PC-3 (cell line): ENCODE data around the gene FGF11. TPM values are rescaled to one million over a fixed set of nuclear protein-coding genes. Genes with fewer than 3 reads are reported as not detected.
A peak's percentile ranks its signal among the peaks of the same experiment; 100 is the strongest.

ENCODE experiments used
- ATAC-seq: fragments of 200-7000 bp; cut with Tn5 transposase; 2 replicates; pipeline ENCODE4 v1.9.1; 2020; ENCODE audit warnings: mild to moderate bottlenecking, moderate library complexity
- BruUV-seq: library from RNA; stranded (reverse); fragments of 400-500 nt; replicated peaks from 2 replicates; lab custom pipeline; 2021; lab: Mats Ljungman, UMichigan
- CTCF ChIA-PET: fragments of 300-600 bp; sonication (Branson Sonifier 250); formaldehyde crosslinking; loops from one replicate; lab custom pipeline; 2022; ENCODE audit warnings: antibody characterized with exemption; lab: Charles Lee
- POLR2A ChIA-PET: fragments of 300-600 bp; sonication (Branson Sonifier 250); formaldehyde crosslinking; loops from one replicate; lab custom pipeline; 2022; ENCODE audit warnings: antibody characterized with exemption; ENCODE audit not compliant: unreplicated experiment; lab: Charles Lee
- DNase-seq: peaks from one replicate; pipeline ENCODE4 v3.0.0-alpha.2; 2015
- H2AFZ ChIP-seq: fragments of 300-600 bp; sonication (generic); 2 replicates; pipeline ENCODE4 v1.6.0; 2016; ENCODE audit warnings: antibody characterized with exemption, low read length
- H3F3A ChIP-seq: fragments of 300-600 bp; sonication (generic); one replicate; pipeline ENCODE4 v1.6.0; 2017; ENCODE audit warnings: antibody characterized with exemption, low read length, control low read depth, mild to moderate bottlenecking; ENCODE audit not compliant: unreplicated experiment
- H3K27ac ChIP-seq: fragments of 300-600 bp; sonication (generic); 2 replicates; pipeline ENCODE4 v1.5.1; 2016; ENCODE audit warnings: mild to moderate bottlenecking, low read length
- H3K27me3 ChIP-seq: fragments of 300-600 bp; sonication (generic); 2 replicates; pipeline ENCODE4 v1.6.1; 2016; ENCODE audit warnings: low read length, mixed read lengths
- H3K36me3 ChIP-seq: fragments of 300-600 bp; sonication (generic); 2 replicates; pipeline ENCODE4 v1.6.1; 2016; ENCODE audit warnings: low read depth, mixed run types, low read length, mixed read lengths
- H3K4me1 ChIP-seq: fragments of 300-600 bp; sonication (generic); 2 replicates; pipeline ENCODE4 v1.5.1; 2016; ENCODE audit warnings: low read length; ENCODE audit not compliant: insufficient read depth
- H3K4me2 ChIP-seq: fragments of 300-600 bp; sonication (generic); 2 replicates; pipeline ENCODE4 v1.6.0; 2016; ENCODE audit warnings: low read length
- H3K4me3 ChIP-seq: fragments of 300-600 bp; sonication (generic); 2 replicates; pipeline ENCODE4 v1.5.1; 2016; ENCODE audit warnings: mild to moderate bottlenecking, low read length, mixed read lengths
- H3K79me2 ChIP-seq: fragments of 300-600 bp; sonication (generic); 2 replicates; pipeline ENCODE4 v1.6.1; 2017; ENCODE audit warnings: low read length, mixed read lengths
- H3K9ac ChIP-seq: fragments of 300-600 bp; sonication (generic); 2 replicates; pipeline ENCODE4 v1.6.0; 2016; ENCODE audit warnings: mild to moderate bottlenecking, low read length
- H3K9me2 ChIP-seq: fragments of 300-600 bp; sonication (generic); replicated peaks from 2 replicates; pipeline ENCODE4 v1.6.1; 2016; ENCODE audit warnings: mixed run types, low read length, mixed read lengths
- H3K9me3 ChIP-seq: fragments of 300-600 bp; sonication (generic); 2 replicates; pipeline ENCODE4 v1.6.1; 2016; ENCODE audit warnings: low read length, mixed read lengths
- H4K20me1 ChIP-seq: fragments of 300-600 bp; sonication (generic); 2 replicates; pipeline ENCODE4 v1.6.1; 2016; ENCODE audit warnings: low read length, mixed read lengths
- EZH2 ChIP-seq: fragments of 300-600 bp; sonication (generic); IDR thresholded peaks from one replicate; pipeline ENCODE4 v1.6.1; 2017; ENCODE audit warnings: antibody characterized with exemption, mild to moderate bottlenecking, low read length; ENCODE audit not compliant: unreplicated experiment
- EZH2phosphoT487 ChIP-seq: fragments of 300-600 bp; sonication (generic); IDR thresholded peaks from 2 replicates; pipeline ENCODE4 v1.6.1; 2018; ENCODE audit warnings: mild to moderate bottlenecking, antibody characterized with exemption, low read length, borderline replicate concordance
- intact Hi-C: fragments of 100-400 bp; cut with micrococcal nuclease; formaldehyde crosslinking; loops from 2 replicates; pipeline ENCODE4 v1.9.0; 2023
- total RNA-seq: library from RNA; depleted of rRNA; stranded (reverse); fragments of >200 nt; gene quantifications from 2 replicates; pipeline ENCODE4 v1.2.3, GENCODE V29; 2014
- TF ChIP-seq, protein P1 (sequence below): fragments of 300-600 bp; sonication (generic); conservative IDR thresholded peaks from 2 replicates; pipeline ENCODE4 v1.5.1; 2017; ENCODE audit warnings: antibody characterized with exemption, low read depth, mild to moderate bottlenecking, low read length

FGF11 gene
- total RNA-seq, 1 experiment from 2014 or later = 0.69 TPM

DNA sequence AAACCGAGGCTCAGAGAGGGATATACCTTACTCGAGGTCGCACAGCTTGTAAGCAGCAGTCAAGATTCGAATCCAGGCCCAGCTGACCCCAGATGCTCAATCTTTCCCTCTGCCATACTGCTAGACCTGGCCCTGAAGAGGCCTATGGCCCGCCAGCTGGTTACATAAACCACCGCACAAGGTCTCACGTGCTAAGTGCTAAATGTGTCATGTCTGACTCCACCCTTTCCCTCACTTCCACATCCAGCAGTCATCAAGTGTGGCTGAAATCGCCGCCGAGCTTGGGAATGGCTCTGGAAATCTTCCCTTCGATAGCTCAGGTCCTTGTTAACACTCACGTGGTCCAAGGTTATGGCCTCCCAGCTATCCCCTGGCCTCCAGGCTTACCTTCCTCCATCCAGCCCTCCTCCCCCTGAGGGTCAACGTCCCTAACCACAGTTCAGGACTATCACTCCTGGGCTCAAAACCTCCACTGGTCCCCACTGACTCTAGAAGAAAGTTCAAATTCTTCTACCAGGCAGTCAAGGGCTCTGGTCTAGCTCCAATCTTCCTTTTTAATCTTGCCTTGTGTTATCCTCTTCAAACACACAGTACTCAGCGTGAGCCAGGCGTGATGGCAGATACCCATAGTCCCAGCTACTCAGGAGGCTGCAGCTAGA is 36.6 kb downstream of the FGF11 start:
- Histone ChIP-seq H3K4me3 (no peak overlapping the region), H3K9me2 (no peaks in the 10 kb centered on the region), H3K27ac (peak overlapping the region; percentile 62), H3K4me2 (peak overlapping the region; percentile 91), H3K27me3 (no peaks in the 10 kb centered on the region), H2AFZ (no peak overlapping the region), H3K9ac (no peak overlapping the region), H3F3A (no peaks in the 10 kb centered on the region), H3K4me1 (peaks cover 33% of the 10 kb centered on the region), H3K36me3 (no peaks in the 10 kb centered on the region), H4K20me1 (no peaks in the 10 kb centered on the region), H3K79me2 (peaks cover 79% of the 10 kb centered on the region), H3K9me3 (no peaks in the 10 kb centered on the region)
- POLR2A ChIA-PET = no interaction called here
- DNase-seq = no peak
- TF ChIP-seq, protein P1, sequence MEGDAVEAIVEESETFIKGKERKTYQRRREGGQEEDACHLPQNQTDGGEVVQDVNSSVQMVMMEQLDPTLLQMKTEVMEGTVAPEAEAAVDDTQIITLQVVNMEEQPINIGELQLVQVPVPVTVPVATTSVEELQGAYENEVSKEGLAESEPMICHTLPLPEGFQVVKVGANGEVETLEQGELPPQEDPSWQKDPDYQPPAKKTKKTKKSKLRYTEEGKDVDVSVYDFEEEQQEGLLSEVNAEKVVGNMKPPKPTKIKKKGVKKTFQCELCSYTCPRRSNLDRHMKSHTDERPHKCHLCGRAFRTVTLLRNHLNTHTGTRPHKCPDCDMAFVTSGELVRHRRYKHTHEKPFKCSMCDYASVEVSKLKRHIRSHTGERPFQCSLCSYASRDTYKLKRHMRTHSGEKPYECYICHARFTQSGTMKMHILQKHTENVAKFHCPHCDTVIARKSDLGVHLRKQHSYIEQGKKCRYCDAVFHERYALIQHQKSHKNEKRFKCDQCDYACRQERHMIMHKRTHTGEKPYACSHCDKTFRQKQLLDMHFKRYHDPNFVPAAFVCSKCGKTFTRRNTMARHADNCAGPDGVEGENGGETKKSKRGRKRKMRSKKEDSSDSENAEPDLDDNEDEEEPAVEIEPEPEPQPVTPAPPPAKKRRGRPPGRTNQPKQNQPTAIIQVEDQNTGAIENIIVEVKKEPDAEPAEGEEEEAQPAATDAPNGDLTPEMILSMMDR = no peak
- TF ChIP-seq EZH2 (no peak), EZH2phosphoT487 (no peak)
- ATAC-seq = no peak
- intact Hi-C loops = no loop called here
- TSS peak; percentile 11 for BruUV-seq
- CTCF ChIA-PET = interaction anchor here (0.8 kb wide), 1 partner anchor 32 kb away, joined by 3 read pairs; no protein-coding TSS in a partner anchor

DNA sequence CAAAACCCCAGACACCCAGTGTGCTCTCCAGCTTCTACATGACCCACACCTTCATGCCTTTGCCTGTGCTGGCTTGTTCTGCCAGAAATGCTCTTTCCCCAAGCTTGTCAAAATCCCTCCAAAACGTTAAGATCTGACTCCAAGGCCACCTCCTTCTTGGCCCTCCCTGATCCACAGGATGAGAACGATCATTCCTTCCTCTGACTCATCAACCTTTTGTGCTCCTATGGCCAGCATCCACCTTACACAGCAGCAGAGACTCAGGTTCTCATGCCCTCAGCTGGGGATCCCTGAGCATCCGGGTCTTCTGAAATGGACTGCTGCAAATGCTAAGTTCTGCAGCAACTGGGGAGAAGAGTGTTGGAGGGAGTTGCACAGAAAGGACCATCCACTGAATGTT is 37.2 kb downstream of the FGF11 start:
- Histone ChIP-seq H3K27me3 (no peaks in the 10 kb centered on the region), H3K9ac (no peak overlapping the region), H3K9me3 (no peaks in the 10 kb centered on the region), H3K4me3 (no peak overlapping the region), H2AFZ (no peak overlapping the region), H3K4me2 (peak overlapping the region; percentile 91), H3K36me3 (no peaks in the 10 kb centered on the region), H3K9me2 (no peaks in the 10 kb centered on the region), H3K27ac (peak overlapping the region; percentile 62), H3K4me1 (peaks cover 33% of the 10 kb centered on the region), H3F3A (no peaks in the 10 kb centered on the region), H4K20me1 (no peaks in the 10 kb centered on the region), H3K79me2 (peaks cover 73% of the 10 kb centered on the region)
- ChIA-PET POLR2A (no interaction called here), CTCF (interaction anchor here (0.8 kb wide), 1 partner anchor 33 kb away, joined by 3 read pairs; no protein-coding TSS in a partner anchor)
- BruUV-seq = no TSS peak
- ATAC-seq (peak; percentile 55), DNase-seq (peak; percentile 77)
- intact Hi-C loops = no loop called here
- TF ChIP-seq, protein P1 = no peak
- TF ChIP-seq EZH2 (no peak), EZH2phosphoT487 (no peak)

DNA sequence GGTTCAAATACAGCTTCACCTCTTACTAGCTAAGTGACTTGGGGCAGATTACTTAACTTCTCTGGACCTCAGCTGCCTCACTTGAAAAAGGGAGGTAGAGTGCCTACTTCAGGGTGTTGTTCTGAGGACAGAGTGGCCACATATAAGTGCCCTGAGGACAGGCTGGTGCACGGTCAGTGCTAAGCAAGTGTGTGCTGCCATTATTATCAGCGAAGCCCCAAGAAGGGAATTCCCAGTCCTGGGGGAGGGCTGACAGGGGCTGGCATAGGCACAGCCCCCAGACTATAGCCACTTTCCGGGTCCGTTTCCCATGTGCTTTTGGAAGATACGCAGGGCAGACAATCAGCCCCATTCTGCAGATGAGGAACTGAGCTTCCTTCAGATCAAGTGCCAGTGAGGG is 37.6 kb downstream of the FGF11 start:
- no TSS peak for BruUV-seq
- H3K4me1 ChIP-seq = peaks cover 33% of the 10 kb centered on the region
- H3K79me2 ChIP-seq = peaks cover 69% of the 10 kb centered on the region
- H3K27me3 ChIP-seq = no peaks in the 10 kb centered on the region
- H3F3A ChIP-seq = no peaks in the 10 kb centered on the region
- H3K9ac ChIP-seq = no peak overlapping the region
- no peaks in the 10 kb centered on the region for H4K20me1 ChIP-seq
- no peaks in the 10 kb centered on the region for H3K9me3 ChIP-seq
- no peaks in the 10 kb centered on the region for H3K9me2 ChIP-seq
- CTCF ChIA-PET = no interaction called here
- POLR2A ChIA-PET = no interaction called here
- ATAC-seq (no peak), DNase-seq (no peak)
- intact Hi-C loops = no loop called here
- peak overlapping the region; percentile 91 for H3K4me2 ChIP-seq
- H3K27ac ChIP-seq = peak overlapping the region; percentile 62
- peak overlapping the region; percentile 79; the same call in 1 of the 2 replicates for H3K4me3 ChIP-seq
- H3K36me3 ChIP-seq = no peaks in the 10 kb centered on the region
- TF ChIP-seq EZH2 (no peak), EZH2phosphoT487 (no peak)
- TF ChIP-seq, protein P1 = no peak
- no peak overlapping the region for H2AFZ ChIP-seq
